HG03196 (cell line): ENCODE results near the gene CST8.
"Not testable (repeated sequence)": the region's sequence is repeated elsewhere in the genome, so short reads cannot be mapped to it uniquely, and the experiment has no call there.

Source experiments
- ATAC-seq: cut with Tn5 transposase; IDR thresholded peaks from one replicate; pipeline ENCODE4 v1.9.1; 2021; ENCODE audit not compliant: unreplicated experiment

CST8 gene, protein sequence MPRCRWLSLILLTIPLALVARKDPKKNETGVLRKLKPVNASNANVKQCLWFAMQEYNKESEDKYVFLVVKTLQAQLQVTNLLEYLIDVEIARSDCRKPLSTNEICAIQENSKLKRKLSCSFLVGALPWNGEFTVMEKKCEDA

DNA sequence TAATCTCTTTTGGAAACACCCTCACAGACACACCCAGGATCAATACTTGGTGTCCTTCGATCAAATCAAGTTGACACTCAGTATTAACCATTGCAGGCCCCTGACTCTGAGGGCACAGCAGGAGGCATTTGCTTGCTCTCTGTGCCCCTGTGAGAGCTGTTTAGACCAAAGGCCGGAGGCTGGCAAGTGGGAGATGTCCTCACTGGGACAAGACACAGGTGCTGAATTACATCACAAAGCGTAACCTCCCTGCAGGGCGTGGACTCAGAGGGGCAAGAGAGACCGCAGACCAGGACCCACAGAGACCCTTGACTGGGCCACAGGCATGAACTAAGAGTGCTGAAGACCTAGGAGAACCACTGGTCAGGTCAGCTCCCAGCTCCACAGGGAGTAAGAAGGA, at the start of gene CST8:
CST8 (plus strand) TSS at position 301 of the 400 bp plus-strand sequence. CDS start 551 bp downstream, outside the sequence.
- no peak for ATAC-seq

DNA sequence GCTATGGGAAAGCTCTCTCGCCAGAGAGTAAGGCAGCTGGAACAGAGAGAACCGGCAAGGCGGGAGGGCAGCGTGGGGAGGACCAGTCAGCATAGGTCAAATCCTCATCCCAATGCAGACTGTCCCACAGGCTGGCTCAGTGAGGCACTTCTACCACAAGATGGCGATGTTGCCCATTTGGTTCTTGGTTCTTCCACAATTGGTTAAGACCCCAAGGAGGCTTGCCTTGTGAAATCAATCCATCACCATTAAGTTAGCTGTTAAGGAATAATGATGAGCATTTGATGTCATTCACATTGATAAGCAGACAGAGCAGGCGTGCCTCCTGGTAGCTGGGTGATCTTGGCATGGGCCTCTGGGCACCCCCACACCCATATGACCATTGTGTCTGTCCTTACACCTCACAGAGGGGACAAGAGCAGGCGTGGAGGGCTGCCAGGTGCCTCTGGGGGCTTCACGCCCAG, 49.0 kb upstream of the CST8 start:
- peak; percentile 63 for ATAC-seq

DNA sequence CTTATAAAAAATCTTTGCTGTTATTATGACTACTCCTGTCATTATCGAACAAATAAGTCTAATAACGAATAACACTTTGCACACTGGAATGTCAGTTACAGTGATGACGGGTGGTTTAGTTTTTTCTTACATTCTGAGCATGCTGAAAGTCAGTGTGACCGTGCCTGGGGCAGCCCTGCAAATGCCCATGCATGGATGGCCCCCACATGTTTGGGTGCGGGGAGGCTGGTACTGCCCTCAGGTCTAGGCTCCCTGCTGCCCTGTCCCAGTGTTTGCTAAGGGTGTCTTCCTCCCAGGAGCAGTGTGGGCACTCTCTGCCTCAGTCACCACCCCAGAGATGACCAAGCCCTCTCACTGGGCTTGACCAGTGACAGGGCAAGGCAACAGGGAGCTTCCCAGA, 48.5 kb upstream of the CST8 start:
- ATAC-seq, result no peak

DNA sequence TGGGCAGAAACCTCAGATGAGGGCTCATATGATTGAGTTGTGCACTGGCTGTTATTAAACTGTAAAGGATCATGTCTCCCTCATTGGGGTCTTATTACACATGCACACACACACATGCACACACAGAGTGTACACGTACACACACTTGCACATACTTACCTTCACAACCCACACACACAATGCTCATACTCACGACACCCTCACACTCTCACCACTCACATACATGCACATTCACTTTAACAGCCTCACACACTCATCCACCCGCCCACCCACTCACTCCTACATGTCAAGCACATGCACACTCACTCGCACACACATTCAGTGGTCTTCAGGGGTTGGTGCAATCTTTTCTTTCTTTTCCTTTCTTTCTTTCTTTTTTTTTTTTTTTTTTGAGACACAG, 46.1 kb upstream of the CST8 start:
- ATAC-seq, result no peak

DNA sequence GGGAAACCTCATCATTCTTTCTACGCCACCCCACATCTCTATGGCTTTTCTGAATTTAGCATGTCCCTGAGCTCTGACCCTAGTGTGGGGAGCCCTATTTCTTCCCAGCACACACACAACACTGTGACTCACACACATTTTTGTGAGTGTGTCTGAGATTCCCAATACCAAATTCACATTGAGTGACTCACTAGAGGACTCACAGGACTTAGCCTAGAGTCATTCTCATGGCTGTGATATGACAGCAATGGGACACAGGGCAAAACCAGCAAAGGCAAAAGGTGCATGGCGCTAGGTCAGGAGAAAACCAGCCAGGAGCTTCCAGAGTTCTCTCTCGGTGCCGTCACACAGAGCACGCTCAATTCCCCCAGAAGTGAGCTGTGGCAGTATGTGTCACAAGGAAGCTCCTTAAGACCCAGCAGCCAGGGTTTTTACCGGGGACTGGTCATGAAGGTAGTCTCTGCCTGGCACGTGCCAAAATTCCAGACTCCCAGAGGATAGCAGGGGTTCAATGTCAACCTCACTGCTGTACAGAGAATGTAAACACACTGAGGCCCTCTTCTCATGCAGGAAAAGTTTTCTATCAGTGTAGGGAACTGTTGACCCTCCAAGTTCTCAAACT, 45.2 kb upstream of the CST8 start:
- ATAC-seq, result no peak

DNA sequence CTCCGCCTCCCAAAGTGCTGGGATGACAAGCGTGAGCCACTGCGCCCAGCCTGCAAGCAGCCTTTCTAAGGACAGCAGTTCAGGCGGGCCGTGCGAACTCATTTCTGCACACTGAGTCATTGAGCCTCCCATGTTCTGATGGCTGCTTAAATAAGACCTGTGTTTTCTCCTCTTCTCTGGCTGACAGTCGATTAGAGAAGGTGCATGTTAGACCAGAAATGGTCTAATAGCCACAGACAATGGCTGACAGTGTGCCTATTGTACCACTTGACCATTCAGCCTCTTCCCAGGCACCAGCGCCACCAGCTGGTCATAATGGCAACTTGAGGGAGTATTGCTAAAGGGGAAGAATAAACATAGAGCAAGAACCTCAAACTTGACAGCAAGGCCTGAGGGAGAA, 44.4 kb upstream of the CST8 start:
- ATAC-seq, result no peak

DNA sequence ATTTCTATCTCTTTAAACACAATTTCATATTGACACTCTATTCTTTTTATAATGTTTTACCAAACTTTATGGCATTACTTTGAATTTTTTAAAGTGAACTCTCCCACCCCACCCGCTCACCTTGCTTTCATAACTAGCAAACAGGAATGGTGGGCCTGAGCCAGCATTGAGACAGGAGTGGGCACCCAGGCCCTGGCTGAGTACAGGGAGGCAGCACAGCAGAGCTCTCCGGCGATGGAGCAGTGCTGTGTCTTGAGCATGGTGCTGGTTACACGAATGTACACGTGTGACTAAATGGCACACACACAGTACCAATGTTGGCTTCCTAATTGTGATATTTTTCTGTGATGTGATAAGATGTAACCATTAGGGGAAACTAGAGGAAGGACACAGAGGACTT, 42.8 kb upstream of the CST8 start:
- ATAC-seq, result no peak

DNA sequence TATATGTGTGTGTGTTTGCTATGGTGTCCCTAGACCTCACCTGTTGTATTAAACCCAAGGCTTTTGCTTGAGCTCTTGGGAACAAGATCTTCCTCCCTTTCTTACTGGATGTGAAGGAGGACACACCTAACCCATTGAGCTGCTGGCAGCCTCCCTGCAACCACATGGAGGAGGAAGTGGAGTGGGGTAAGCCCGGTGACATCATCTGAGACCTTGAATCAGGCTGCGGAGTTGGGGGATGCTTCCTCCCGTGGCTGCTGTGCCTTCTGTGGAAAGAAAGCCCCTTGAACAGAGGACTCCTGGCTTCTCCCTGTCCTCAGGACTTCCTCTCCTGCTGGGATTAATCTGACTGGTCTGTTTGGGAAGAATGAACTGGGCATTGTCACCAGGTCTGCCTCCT, 41.5 kb upstream of the CST8 start:
- ATAC-seq, result no peak

DNA sequence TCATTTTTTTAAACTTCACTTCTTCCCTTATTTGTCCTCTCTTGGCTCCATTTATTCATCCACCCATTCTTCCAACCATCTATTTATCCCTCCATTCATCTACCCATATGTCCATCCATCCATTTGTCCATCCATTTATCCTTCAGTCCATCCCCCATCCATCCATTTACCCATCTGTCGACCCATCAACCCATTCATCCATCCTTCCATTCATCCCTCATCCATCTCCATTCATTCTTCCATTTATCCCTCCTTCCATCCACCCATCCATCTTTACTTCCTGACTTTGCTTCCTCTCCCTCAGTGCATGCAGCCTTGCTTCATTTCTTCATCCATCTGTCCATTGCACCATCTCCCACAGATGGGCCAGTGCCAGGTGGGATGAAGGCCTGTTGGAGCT, 40.0 kb upstream of the CST8 start:
- no peak for ATAC-seq

DNA sequence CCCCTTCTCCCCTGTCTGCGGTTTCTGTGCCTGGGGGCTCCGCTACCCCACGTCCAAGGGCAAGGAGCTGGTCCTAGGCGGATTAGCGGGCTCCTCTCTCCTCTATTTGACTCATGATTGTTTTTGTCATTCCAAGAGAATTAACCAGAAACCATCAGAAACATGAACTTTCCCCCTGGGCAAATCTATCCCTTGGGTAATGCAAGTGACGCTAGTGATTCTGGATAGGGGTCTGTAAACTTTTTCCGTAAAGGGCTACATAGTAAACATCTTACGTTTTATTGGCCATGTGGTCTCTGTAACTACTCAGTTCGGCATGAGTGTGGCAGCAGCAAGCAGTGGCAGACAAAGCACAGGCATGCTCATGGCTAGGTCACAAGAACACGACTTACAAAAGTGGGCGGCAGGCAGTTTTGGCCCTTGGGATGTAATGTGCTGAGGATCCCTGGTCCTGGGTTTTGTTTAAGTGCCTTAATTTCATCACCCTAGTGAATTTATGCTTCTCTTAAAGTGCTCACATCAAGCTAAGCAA, 38.9 kb upstream of the CST8 start:
- ATAC-seq, result no peak

DNA sequence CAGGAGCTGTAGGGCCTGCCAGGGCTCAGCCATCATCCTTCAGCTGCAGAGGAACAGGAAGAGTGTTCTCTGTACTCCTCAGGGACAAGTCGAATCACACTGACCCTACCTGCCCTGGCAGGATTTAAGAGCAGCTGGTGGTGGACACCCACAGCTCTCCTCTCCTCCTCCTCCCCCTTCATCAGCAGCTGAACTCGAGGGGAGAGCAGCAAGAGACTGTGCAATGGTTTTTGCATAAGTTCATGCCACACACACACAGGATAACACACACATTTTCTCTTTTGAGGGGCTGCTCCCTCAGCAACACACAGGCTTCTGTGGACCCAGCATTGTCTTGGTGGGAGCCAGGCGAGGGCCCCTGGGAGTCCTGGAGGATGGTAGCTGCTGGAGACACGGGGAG, 38.1 kb upstream of the CST8 start, which contains the start of gene CST11:
CST11 (minus strand) TSS at position 101 of the 400 bp plus-strand sequence; CDS start at position 36, 65 bp downstream.
- ATAC-seq, result no peak

DNA sequence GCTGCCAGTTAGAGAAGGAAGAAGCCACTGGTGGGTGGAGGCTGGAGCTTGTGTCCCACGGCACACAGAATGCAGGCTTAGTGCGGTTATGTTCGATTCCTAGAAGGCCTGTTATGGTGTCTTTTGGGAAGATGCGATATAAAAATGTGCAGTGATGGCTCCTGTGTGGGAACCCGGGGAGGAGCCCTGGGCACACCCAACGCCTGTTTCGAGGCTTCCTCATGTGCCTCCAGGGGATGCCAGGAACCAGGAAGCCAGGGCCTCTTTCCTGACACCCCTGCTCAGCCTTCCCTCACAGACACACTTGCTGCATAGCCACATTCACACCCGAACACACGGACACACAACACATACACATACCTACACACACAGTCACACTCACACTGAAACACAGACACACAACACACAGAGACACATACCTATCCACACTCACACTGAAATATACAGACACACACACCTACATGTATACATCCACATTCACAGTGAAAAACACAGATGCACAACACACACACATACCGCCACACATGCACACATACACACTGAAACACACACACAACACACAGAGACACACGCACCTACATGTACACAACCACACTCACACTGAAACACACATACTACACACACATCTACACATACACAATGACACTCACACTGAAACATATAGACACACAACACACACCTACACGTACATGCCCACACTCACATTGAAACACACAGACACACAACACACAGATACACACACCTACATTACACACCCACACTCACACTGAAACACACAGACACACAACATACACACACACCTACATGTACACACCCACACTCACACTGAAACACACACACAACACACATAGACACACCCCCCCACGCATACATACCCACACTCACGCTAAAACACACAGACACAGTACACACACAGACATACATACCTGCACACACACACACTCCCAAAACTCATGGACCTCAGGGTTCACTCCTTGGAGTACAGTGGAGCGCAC, 37.1 kb upstream of the CST8 start:
- ATAC-seq, result no peak

DNA sequence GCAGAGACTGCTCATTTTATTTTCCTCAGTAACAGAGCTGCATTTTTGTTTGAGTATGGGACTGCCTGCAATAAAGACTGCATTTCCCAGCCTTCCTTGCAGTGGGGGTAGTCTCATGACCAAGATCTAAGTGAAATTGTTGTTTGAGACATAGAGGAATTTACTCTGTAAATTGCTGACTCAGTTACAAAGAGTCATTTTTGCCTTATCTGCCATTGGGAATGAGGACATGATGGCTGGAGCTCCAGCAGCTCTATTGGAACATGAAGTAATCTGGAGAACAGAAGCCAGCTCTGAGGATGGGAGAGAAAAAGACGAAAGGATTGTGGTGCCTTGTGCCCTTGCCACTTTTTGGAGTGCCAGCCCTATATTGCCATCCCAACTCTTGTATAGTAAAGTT, 36.1 kb upstream of the CST8 start:
- no peak for ATAC-seq

DNA sequence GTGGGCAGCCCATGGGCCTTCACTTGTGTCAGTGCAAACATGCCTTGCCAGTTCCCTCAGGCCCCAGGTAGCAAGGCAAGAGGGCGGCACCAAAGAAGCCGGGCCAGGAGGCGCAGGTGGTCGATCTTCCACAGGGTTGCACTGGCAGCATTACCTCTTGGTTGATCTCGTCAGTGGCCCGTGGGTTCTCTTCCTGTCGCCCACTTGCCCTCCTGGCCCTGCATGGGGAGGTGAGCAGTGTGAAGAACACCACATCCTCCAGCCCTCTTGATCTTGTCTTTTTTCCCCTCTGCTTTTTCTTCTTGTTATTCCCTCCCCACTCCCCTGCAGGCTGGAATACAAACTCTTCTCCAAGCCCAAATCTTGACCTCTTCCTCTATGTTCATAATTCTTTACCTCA, 35.3 kb upstream of the CST8 start:
- no peak for ATAC-seq

DNA sequence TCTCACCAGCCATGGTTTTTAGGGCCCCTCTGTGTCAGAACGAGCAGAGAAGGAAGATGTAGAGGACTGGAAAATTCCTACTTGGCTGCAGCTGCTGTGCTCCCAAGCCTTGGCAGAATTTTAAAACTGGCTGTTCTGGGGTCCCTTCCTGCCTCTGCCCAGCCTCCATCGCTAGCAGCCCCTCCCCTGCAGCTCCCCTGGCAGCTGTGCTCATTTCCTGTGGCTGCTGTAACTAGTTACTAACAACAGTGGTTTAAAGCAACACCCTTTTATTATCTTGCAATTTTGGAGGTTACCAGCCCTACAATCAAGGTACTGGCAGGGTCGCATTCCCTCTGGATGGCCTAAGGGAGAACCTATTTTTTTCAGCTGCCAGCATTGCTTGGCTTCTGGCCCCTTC, 34.5 kb upstream of the CST8 start:
- ATAC-seq, result no peak

DNA sequence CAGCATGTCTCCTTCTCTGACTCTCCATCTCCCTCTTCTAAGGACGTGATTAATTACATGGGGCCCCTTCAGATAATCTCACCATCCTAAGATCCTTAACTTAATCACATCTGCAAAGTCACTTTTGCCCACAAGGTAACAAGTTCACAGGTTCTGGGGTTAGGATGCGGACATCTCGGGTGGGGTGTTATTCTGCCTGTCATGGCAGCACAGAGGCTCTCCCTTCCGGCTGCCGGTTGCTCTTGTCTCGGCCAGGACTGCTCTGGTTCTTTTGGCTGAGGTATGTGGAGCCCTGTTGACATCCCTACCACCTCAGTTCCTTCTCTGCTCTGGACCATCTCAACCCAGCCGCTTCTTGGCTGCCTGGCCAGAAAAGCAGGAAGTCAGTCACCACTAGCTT, 34.0 kb upstream of the CST8 start:
- no peak for ATAC-seq

DNA sequence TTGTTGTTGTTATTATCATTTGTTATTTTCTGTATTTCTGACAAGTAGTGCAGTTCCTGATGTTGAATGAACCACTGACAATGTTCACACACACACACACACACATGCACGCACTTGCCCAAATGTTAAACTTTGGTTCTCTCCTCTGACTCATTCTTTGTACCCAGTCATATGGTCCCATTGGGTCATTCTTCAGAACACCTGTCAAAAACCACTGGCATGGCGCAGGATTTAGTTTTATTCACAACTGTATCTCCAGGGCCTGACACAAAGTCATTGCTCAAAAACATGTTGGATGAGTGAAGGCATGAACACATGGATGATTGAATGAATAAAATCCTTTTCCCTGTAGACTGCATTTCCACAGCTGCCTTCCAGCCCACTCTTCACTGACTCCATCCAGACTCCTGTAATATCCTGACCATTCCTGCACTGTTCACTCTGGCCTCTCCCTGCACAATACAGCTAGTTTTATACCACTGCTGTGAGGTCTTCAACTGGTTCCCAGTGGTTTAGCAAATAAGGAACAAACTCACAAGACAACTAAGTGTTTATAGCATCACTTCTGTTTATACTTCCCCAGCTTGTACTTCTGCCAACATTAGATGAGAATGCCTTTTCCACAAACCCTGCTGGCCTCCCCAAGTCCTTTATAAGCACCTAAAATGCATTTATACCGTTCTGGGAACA, 31.3 kb upstream of the CST8 start:
- ATAC-seq, result no peak

DNA sequence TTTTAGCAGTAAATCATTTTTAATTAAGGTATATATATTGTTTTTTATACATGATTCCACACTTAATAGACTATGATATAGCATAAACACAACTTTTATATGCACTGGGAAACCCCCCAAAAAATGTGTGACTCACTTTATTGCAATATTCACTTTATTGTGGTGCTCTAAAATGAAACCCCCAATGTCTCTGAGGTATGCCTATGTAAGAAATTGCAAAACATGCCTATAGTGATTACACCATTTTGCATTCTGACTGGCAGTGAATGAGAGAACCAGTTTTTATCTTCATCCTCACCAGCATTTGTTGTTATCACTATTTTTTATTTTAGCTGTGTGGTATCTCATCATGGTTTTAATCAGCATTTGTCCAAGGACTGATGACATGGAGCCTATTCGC, 29.7 kb upstream of the CST8 start:
- no peak for ATAC-seq

DNA sequence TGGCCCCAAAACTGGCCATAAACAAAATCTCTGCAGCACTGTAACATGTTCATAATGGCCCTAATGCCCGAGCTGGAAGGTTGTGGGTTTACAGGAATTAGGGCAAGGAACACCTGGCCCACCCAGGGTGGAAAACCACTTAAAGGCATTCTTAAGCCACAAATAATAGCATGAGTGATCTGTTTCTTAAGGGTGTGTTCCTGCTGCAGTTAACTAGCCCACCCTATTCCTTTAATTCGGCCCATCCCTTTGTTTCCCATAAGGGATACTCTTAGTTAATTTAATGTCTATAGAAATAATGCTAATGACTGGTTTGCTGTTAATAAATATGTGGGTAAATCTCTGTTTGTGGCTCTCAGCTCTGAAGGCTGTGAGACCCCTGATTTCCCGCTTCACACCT, 24.0 kb upstream of the CST8 start:
- ATAC-seq, result not testable (repeated sequence)

DNA sequence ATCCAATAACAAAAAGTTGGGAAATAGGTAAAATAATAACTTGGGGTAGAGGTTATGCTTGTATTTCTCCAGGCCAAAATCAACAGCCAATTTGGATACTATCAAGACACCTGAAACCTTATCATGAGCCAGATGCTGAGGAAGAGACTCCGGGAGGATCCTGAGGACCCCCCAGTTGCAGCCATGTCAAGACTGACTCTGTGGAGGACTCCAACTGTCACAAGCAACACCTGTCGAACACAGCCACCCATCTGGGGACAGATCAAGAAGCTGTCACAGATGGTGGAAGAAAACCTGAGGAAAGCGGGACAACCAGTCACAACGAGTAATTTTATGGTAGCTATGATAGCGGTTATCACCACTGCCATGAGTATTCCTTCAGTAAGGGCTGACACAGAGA, 18.6 kb upstream of the CST8 start:
- not testable (repeated sequence) for ATAC-seq

DNA sequence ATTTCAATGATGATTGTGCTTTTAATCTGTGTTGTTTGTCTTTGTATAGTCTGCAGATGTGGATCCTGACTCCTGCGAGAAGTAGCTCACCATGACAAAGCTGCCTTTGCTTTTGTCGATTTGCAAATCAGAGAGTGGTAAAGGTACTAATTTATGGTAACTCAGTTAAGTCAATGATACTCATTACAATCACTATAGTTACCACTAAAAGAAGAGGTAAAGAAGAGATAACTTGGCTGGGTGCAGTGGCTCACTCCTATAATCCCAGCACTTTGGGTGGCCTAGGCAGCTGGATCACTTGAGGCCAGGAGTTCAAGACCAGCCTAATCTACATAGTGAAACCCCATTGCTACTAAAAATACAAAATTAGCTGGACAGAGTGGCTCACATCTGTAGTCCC, 17.6 kb upstream of the CST8 start:
- ATAC-seq, result not testable (repeated sequence)
